DMS153 treated with DMSO at 0.1 percent for 48 hours (cell line): ENCODE measurements around the gene IL10RB.
A peak's percentile ranks its signal among the peaks of the same experiment; 100 is the strongest.

ENCODE experiments used
- DNase-seq: peaks from one replicate; lab custom pipeline; 2025; ENCODE audit not compliant: unreplicated experiment; lab: John Stamatoyannopoulos, UW

The IL10RB gene

GRCh38 chr21:33265664-33266049 lies 510 bp upstream of the IL10RB start:
- no peak for DNase-seq

- DNase-seq, result no peak
Observed at GRCh38 chr21:33266789-33267135, 595 bp downstream of the IL10RB start.

- DNase-seq, result no peak
Observed at GRCh38 chr21:33267250-33267649, 1.1 kb downstream of the IL10RB start.

- no peak for DNase-seq
Observed at GRCh38 chr21:33268393-33268736, 2.2 kb downstream of the IL10RB start.

GRCh38 chr21:33268737-33269441 lies 2.7 kb downstream of the IL10RB start:
- peak; percentile 87 for DNase-seq

- no peak for DNase-seq
Observed at GRCh38 chr21:33270986-33271385, 4.8 kb downstream of the IL10RB start.

- DNase-seq, result no peak
Observed at GRCh38 chr21:33273044-33273443, 6.9 kb downstream of the IL10RB start.

- no peak for DNase-seq
Observed at GRCh38 chr21:33278721-33279120, 12.6 kb downstream of the IL10RB start.

- DNase-seq, result no peak
Observed at GRCh38 chr21:33279330-33279820, 13.2 kb downstream of the IL10RB start.

GRCh38 chr21:33281096-33281652 lies 15.0 kb downstream of the IL10RB start:
- no peak for DNase-seq

- DNase-seq, result no peak
Observed at GRCh38 chr21:33283203-33283602, 17.0 kb downstream of the IL10RB start.

- no peak for DNase-seq
Observed at GRCh38 chr21:33286076-33286475, 19.9 kb downstream of the IL10RB start.

GRCh38 chr21:33286600-33287456 lies 20.7 kb downstream of the IL10RB start:
- no peak for DNase-seq

GRCh38 chr21:33289199-33289819 lies 23.1 kb downstream of the IL10RB start:
- no peak for DNase-seq

- DNase-seq, result no peak
Observed at GRCh38 chr21:33290441-33290840, 24.3 kb downstream of the IL10RB start.

GRCh38 chr21:33291686-33292085 lies 25.5 kb downstream of the IL10RB start:
- DNase-seq, result no peak

GRCh38 chr21:33292724-33293123 lies 26.6 kb downstream of the IL10RB start:
- DNase-seq, result no peak

- no peak for DNase-seq
Observed at GRCh38 chr21:33293136-33293535, 27.0 kb downstream of the IL10RB start.

GRCh38 chr21:33293811-33294216 lies 27.6 kb downstream of the IL10RB start:
- no peak for DNase-seq

- DNase-seq, result no peak
Observed at GRCh38 chr21:33296156-33296555, 30.0 kb downstream of the IL10RB start.

- no peak for DNase-seq
Observed at GRCh38 chr21:33299181-33299752, 33.1 kb downstream of the IL10RB start.
